ENCODE measurements around the gene EVL.

DNA sequence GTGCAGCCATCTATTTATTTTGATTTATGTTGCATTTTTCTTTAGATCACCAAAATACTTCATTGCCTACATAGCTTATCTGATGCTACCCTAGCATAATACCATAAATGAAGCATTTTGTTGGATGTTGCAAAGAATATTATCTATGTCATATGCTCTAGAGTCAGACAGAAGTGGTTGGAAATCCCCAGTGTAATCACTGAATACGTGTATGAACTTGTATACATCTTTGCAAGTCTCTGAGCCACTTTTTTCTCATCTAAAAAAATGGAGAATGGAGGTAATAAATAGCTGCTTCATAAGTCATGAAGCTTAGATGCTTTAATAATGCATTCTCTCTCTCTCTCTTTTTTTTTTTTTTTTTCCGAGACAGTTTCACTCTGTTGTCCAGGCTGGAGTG lies 18.5 kb downstream of the EVL start:
- TF ChIP-seq GATA2 (IDR thresholded peaks at IDR 0.05; ENCODE audit: low read depth, low read length) (no peak), GATA3 (IDR thresholded peaks at IDR 0.05; ENCODE audit: low read depth, low read length) (no peak)
